Endothelial cell of umbilical vein (primary cell): ENCODE results near the gene GFPT2. TPM values are rescaled to one million over a fixed set of nuclear protein-coding genes. Genes with fewer than 3 reads are reported as not detected.

ENCODE experiments used
- BruUV-seq: library from RNA; stranded (reverse); fragments of 400-500 nt; replicated peaks from 2 replicates; lab custom pipeline; 2021; lab: Mats Ljungman, UMichigan
- CTCF ChIA-PET: fragments of 300-600, 350-600 bp; sonication (Branson Sonifier 250); formaldehyde crosslinking; loops from one replicate; lab custom pipeline; 2021; ENCODE audit warnings: antibody characterized with exemption, inconsistent platforms; lab: Charles Lee
- POLR2A ChIA-PET: fragments of 300-600, 350-600 bp; sonication (Branson Sonifier 250); formaldehyde crosslinking; loops from one replicate; lab custom pipeline; 2021; ENCODE audit warnings: antibody characterized with exemption, inconsistent platforms; lab: Charles Lee
- DNase-seq: peaks from one replicate; pipeline ENCODE4 v3.0.0-alpha.2; 2011; ENCODE audit warnings: low read depth, low spot score
- FAIRE-seq: peaks from 2 replicates; lab custom pipeline; 2011; peaks lifted over from hg19 to GRCh38; lab: Jason Lieb, UNC
- H2AFZ ChIP-seq: 2 replicates; pipeline ENCODE4 v1.6.0; 2012; ENCODE audit warnings: low read depth, low read length, control low read depth, inconsistent platforms
- H3K27ac ChIP-seq: 2 replicates; pipeline ENCODE4 v1.5.1; 2011; ENCODE audit warnings: low read depth, mild to moderate bottlenecking, control low read depth, low read length, moderate library complexity; ENCODE audit not compliant: insufficient read depth
- H3K27me3 ChIP-seq, 2 experiments: 2 replicates each; pipeline versions ENCODE4 v1.6.0 to v1.6.1; 2011; ENCODE audit warnings: low read length in 2 of 2, mixed read lengths in 1 of 2; ENCODE audit not compliant: control insufficient read depth in 2 of 2, insufficient read depth in 2 of 2
- H3K36me3 ChIP-seq, 2 experiments: 2 replicates in 1 of 2; 3 replicates in 1 of 2; pipeline ENCODE4 v1.5.1; 2011; ENCODE audit warnings: low read length in 2 of 2, mild to moderate bottlenecking in 1 of 2, moderate library complexity in 1 of 2; ENCODE audit not compliant: control insufficient read depth in 2 of 2, insufficient read depth in 2 of 2; ENCODE audit errors: extremely low read depth in 1 of 2
- H3K4me1 ChIP-seq: 3 replicates; pipeline ENCODE4 v1.5.1; 2011; ENCODE audit warnings: mild to moderate bottlenecking, low read length; ENCODE audit not compliant: control insufficient read depth, insufficient read depth; ENCODE audit errors: extremely low read depth
- H3K4me2 ChIP-seq: 2 replicates; pipeline ENCODE4 v1.6.1; 2011; ENCODE audit warnings: low read length, control low read depth, mixed read lengths; ENCODE audit not compliant: insufficient read depth
- H3K4me3 ChIP-seq, 3 experiments: fragments of 200-600 bp in 1 of 3; sonication (generic), shearing (Covaris generic) in 1 of 3; replicated peaks in 1 of 3; 2 replicates each; pipeline ENCODE4 v1.5.1; 2011 to 2016; ENCODE audit warnings: control low read depth in 3 of 3, low read length in 3 of 3, mild to moderate bottlenecking in 2 of 3, inconsistent platforms in 1 of 3, low read depth in 1 of 3, moderate library complexity in 1 of 3; ENCODE audit not compliant: insufficient read depth in 1 of 3
- H3K79me2 ChIP-seq: 2 replicates; pipeline ENCODE4 v1.6.0; 2012; ENCODE audit warnings: low read length, inconsistent platforms; ENCODE audit not compliant: control insufficient read depth, insufficient read depth
- H3K9ac ChIP-seq: replicated peaks from 2 replicates; pipeline ENCODE3; 2011; ENCODE audit warnings: low read length, control low read depth; ENCODE audit not compliant: insufficient read depth; ENCODE audit errors: extremely low read depth
- H3K9me1 ChIP-seq: replicated peaks from 3 replicates; pipeline ENCODE4 v1.6.0; 2011; ENCODE audit warnings: mild to moderate bottlenecking, low read length; ENCODE audit not compliant: control insufficient read depth, insufficient read depth; ENCODE audit errors: extremely low read depth
- H3K9me3 ChIP-seq: replicated peaks from 2 replicates; pipeline ENCODE4 v1.5.1; 2012; ENCODE audit warnings: low read length, inconsistent platforms; ENCODE audit not compliant: control insufficient read depth, insufficient read depth
- H4K20me1 ChIP-seq: replicated peaks from 2 replicates; pipeline ENCODE3; 2011; ENCODE audit warnings: mild to moderate bottlenecking, low read length; ENCODE audit not compliant: control insufficient read depth, insufficient read depth; ENCODE audit errors: extremely low read depth
- EZH2 ChIP-seq: IDR thresholded peaks from 2 replicates; pipeline ENCODE4 v1.6.1; 2012; ENCODE audit warnings: borderline replicate concordance, low read depth, mild to moderate bottlenecking, moderate library complexity, low read length, inconsistent platforms; ENCODE audit not compliant: severe bottlenecking
- FOS ChIP-seq: IDR thresholded peaks from 2 replicates; pipeline ENCODE4 v1.6.1; 2011; ENCODE audit warnings: mild to moderate bottlenecking, low read length, moderate library complexity, borderline replicate concordance; ENCODE audit not compliant: insufficient read depth
- GATA2 ChIP-seq: IDR thresholded peaks from 2 replicates; pipeline ENCODE4 v1.7.0; 2011; ENCODE audit warnings: low read depth, mild to moderate bottlenecking, moderate library complexity, mixed read lengths, low read length; ENCODE audit not compliant: insufficient read length, insufficient read depth
- JUN ChIP-seq: IDR thresholded peaks from 2 replicates; pipeline ENCODE4 v1.6.1; 2011; ENCODE audit warnings: borderline replicate concordance, low read depth; ENCODE audit not compliant: insufficient read length, insufficient read depth
- POLR2A ChIP-seq: IDR thresholded peaks from 2 replicates; pipeline ENCODE4 v1.6.1; 2012; ENCODE audit warnings: low read depth, mild to moderate bottlenecking, control low read depth, low read length
- dilution Hi-C: fragments of 300-500 bp; cut with MboI; formaldehyde crosslinking; loops from one replicate; pipeline ENCODE4 v1.15.0; 2019; ENCODE audit warnings: low sequenced_read_pairs; ENCODE audit not compliant: extremely low pct_ligation_motif_present
- intact Hi-C: fragments of 100-400 bp; cut with micrococcal nuclease; formaldehyde crosslinking; loops from one replicate; pipeline ENCODE4 v1.10.0; 2022
- polyA plus RNA-seq, 4 experiments: library from polyadenylated mRNA; depleted of rRNA in 3 of 4; stranded (reverse) in 3 of 4; unstranded in 1 of 4; fragments of >200 nt; gene quantifications; 2 replicates each; pipeline versions ENCODE4 v1.2.1 to v1.2.3, GENCODE V29; 2011 to 2012; ENCODE audit warnings: missing spikeins in 1 of 4
- total RNA-seq: library from RNA; stranded (reverse); gene quantifications from 2 replicates; pipeline ENCODE4 v1.2.3, GENCODE V29; 2021
- TF ChIP-seq, protein P1 (sequence below), 2 donors: IDR thresholded peaks; 1 replicate in 1 of 2; 2 replicates in 1 of 2; pipeline ENCODE4 v1.5.1; 2011; ENCODE audit warnings: low read length in 2 of 2, mild to moderate bottlenecking in 2 of 2, moderate library complexity in 2 of 2, control low read depth in 1 of 2, inconsistent platforms in 1 of 2, low read depth in 1 of 2; ENCODE audit not compliant: insufficient read depth in 1 of 2; ENCODE audit errors: extremely low read depth in 1 of 2
- TF ChIP-seq, protein P2 (sequence below): IDR thresholded peaks from 2 replicates; pipeline ENCODE4 v1.6.1; 2011; ENCODE audit not compliant: insufficient read depth, insufficient read length

The GFPT2 gene
- total and polyA plus RNA-seq, 2 donors (not counting 3 experiments of a cell fraction or from before 2014, with no cell fraction given) = 4.3 to 4.5 TPM

DNA sequence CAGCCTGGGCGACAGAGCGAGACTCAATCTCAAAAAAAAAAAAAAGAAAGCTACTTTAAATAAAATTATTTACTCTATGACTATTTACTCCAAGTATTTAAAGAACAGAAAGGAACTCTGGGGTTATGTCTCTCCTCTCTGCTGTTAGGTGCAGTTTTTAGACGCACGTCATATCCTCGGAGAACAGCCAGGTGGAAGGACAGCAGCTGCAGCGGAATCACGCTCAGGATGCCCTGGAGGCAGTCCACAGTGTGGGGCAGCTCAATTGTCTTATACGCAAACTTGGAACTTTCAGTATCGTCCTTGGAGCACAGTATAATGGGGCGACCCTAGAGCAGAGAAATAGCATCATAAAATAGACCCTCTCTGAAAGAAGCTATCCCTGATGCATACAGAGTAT, 50.9 kb downstream of the GFPT2 start:
- no peaks in the 10 kb centered on the region for H3K4me1 ChIP-seq
- H3K9me1 ChIP-seq = no peaks in the 10 kb centered on the region
- no peaks in the 10 kb centered on the region for H3K9me3 ChIP-seq
- no peaks in the 10 kb centered on the region for H3K79me2 ChIP-seq
- ChIA-PET POLR2A (no interaction called here), CTCF (interaction anchor here (1.4 to 4.1 kb wide), 2 partner anchors 14 to 27 kb away, joined by 5 to 21 read pairs; no protein-coding TSS in a partner anchor)
- H3K9ac ChIP-seq = no peak overlapping the region
- H2AFZ ChIP-seq = no peak overlapping the region
- TF ChIP-seq POLR2A (no peak), JUN (no peak)
- dilution Hi-C loops (no loop called here), intact Hi-C loops (no loop called here)
- no peaks in the 10 kb centered on the region for H3K27me3 ChIP-seq
- H3K36me3 ChIP-seq = no peaks in the 10 kb centered on the region
- H3K4me3 ChIP-seq = no peak overlapping the region
- H4K20me1 ChIP-seq = no peaks in the 10 kb centered on the region
- BruUV-seq = no TSS peak
- no peak for FAIRE-seq
- no peak for DNase-seq
- H3K4me2 ChIP-seq = no peak overlapping the region
- no peak overlapping the region for H3K27ac ChIP-seq

DNA sequence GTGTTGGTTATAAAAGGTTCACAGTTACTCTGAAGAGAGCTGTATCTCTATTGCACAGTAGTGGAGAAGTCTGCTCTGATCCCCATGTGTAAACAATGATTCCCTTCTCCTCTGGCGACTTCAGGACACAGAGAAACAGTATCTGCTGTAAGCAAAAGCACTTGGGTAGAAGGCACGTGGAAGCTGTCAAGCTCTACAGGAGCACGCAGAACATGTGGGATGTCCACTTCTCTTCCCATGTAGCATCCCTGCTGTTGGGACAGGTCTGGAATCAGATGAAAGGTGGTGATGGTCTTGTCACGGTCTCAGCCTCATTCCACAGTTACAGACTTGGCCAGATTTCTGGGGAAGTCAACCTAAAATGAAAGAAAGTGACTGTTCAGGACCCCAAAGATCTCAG, 51.9 kb downstream of the GFPT2 start:
- intact Hi-C loops = no loop called here
- ChIA-PET POLR2A (no interaction called here), CTCF (interaction anchor here (1.2 to 4.7 kb wide), 3 partner anchors 14 to 170 kb away, joined by 3 to 20 read pairs (median 5); no protein-coding TSS in a partner anchor)

More for the DNA sequence above, 51.9 kb downstream of the GFPT2 start:
- no peaks in the 10 kb centered on the region for H3K27me3 ChIP-seq
- H3K79me2 ChIP-seq = no peaks in the 10 kb centered on the region
- no peak overlapping the region for H3K4me3 ChIP-seq
- FAIRE-seq = no peak
- H3K27ac ChIP-seq = no peak overlapping the region
- TF ChIP-seq EZH2 (no peak), GATA2 (no peak), FOS (no peak), POLR2A (no peak)
- TF ChIP-seq, protein P1, sequence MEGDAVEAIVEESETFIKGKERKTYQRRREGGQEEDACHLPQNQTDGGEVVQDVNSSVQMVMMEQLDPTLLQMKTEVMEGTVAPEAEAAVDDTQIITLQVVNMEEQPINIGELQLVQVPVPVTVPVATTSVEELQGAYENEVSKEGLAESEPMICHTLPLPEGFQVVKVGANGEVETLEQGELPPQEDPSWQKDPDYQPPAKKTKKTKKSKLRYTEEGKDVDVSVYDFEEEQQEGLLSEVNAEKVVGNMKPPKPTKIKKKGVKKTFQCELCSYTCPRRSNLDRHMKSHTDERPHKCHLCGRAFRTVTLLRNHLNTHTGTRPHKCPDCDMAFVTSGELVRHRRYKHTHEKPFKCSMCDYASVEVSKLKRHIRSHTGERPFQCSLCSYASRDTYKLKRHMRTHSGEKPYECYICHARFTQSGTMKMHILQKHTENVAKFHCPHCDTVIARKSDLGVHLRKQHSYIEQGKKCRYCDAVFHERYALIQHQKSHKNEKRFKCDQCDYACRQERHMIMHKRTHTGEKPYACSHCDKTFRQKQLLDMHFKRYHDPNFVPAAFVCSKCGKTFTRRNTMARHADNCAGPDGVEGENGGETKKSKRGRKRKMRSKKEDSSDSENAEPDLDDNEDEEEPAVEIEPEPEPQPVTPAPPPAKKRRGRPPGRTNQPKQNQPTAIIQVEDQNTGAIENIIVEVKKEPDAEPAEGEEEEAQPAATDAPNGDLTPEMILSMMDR (IDR thresholded peaks at IDR 0.05; ENCODE audit: extremely low read depth in 1 of 2, insufficient read depth in 1 of 2, low read depth in 1 of 2, low read length in 2 of 2) = no peak
- TF ChIP-seq, protein P2, sequence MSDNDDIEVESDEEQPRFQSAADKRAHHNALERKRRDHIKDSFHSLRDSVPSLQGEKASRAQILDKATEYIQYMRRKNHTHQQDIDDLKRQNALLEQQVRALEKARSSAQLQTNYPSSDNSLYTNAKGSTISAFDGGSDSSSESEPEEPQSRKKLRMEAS = no peak
- no peak overlapping the region for H3K9ac ChIP-seq
- dilution Hi-C loops = no loop called here
- no peaks in the 10 kb centered on the region for H3K9me1 ChIP-seq
- H3K36me3 ChIP-seq = no peaks in the 10 kb centered on the region
- H2AFZ ChIP-seq = no peak overlapping the region
- H4K20me1 ChIP-seq = no peaks in the 10 kb centered on the region
- H3K4me2 ChIP-seq = no peak overlapping the region
- BruUV-seq = no TSS peak
- no peak for DNase-seq
- no peaks in the 10 kb centered on the region for H3K4me1 ChIP-seq
- H3K9me3 ChIP-seq = no peaks in the 10 kb centered on the region
